Fibroblast of peridontal ligament (primary cell): ENCODE data around the gene PTK6.
A peak's percentile ranks its signal among the peaks of the same experiment; 100 is the strongest.
"Not testable (repeated sequence)": the region's sequence is repeated elsewhere in the genome, so short reads cannot be mapped to it uniquely, and the experiment has no call there.

Experiments
- DNase-seq: peaks from one replicate; pipeline ENCODE4 v3.0.0-alpha.2; 2010; ENCODE audit errors: extremely low read depth

PTK6 gene

DNA sequence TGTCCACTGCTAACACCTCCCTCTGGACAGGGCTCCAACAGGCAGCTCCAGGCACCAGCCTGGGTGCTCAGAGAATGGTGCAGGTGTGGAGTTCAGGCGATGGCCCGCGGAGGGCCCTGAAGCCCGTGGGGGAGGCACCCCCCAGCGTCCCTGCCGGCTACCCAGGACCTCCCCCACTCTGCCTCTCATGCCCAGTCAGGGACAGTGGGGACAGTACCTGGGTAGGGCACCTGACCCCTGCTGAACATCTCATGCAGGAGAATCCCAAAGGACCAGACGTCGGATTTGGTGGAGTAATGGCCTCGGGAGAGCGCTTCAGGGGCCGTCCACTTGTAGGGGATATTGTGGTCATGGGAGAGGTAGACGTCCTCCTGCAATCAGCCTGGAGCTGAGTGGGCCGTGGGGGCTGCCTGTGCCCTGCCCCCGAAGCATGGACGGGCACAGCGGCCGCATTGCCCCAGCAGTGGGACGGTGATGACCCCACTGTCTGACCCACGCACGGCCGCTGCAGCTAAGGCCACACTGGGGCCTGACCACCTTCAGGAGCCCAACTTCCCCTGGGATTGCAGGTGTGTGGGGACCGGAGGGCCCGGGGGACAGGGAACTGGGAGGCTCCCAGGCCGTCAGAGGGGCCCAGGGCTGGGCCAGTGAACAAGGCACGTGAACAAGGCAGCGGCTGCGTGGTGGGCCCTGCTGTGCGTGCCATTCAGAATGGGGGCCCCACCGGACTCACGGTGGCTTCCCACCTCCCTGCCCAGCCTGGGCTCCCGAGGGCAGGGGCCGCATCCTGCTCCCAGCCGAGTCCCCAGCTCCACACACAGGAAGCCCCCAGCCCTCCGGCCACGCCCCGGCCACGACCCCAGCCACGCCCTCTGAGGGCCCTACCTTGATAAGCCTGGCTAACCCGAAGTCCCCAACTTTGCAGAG, 7.1 kb downstream of the PTK6 start:
- no peak for DNase-seq

DNA sequence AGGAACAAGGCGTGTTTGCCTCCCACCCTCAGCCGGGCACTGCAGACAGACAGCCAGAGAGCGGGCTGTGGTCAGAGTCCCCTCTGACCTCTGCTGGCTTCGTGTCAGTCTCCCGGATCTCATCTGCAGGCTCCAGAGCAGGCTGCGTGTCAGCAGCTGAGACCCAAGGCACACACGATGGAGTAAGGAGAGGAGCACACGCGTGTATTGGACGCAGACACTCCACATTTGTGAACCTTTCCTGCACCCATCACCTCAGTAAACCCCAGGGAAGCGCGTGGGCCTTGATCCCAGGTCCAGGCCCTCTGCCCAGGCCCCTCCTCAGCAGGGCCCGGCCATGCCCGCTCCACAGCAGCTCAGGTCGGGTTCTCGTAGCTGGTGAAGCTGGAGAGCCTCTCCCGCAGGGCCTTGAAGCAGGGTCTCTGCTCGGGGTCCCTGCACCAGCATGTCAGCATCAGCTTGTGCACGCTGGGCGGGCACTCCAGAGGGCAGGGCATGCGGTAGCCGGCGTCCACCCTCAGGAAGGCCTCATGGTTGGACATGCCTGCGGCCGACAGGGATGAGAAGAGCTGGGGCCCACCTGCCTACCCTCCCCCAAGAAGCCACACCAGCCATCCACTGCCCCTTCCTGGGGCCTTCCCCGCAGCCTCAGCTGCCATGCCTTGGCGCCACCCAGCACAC, 7.9 kb downstream of the PTK6 start:
- no peak for DNase-seq

DNA sequence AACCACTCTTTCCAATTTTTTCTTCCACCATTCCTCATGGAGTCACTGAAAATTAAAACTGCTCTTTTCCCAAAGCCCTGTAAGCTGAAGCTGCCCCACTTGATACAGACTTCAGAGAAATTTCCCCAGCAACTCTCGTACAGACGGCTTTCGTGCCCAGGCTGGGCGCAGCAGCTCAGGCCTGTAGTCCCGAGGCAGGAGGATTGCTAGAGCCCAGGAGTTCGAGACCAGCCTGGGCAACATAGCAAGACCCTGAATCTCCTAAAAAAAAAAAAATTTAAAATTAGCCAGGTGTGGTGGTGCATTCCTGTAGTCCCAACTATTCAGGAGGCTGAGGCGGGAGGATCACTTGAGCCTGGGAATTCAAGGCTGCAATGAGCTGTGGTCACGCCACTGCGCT, 10.0 kb downstream of the PTK6 start:
- DNase-seq, result no peak

DNA sequence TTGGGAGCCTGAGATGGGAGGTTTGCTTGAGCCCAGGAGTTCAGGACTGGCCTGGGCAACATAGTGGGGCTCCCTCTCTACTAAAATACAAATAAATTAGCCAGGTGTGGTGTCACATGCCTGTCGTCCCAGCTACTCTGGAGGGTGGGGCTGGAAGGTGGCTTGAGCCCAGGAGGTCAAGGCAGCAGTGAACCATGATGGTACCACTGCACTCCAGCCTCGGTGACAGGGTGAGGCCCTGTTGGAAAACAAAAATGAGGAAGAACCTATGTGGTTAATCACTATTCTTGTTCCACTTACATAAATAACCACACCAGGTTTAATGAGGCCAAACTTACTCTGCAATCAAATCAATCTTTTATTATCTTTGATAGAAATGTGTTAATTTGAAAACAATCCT, 11.2 kb downstream of the PTK6 start:
- DNase-seq, result no peak

DNA sequence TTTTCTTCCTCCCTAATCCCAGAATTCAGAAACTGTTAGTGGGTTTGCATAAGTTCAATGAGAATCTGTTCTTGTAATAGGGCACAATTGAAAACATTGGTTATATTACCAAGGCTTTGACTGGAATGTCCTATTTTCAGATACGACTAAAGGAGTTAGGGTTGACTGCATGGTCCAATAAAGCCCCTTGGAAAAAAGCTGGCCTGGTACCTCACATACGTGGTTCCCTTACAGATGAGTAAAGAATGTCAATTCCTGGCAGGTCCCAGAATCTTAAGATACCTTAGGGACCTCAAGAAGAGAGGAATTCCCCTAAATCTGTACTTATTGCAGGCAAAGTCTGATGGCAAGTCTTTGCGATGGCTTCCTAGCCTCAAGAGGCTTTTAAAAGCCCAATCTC, 12.0 kb downstream of the PTK6 start:
- no peak for DNase-seq

DNA sequence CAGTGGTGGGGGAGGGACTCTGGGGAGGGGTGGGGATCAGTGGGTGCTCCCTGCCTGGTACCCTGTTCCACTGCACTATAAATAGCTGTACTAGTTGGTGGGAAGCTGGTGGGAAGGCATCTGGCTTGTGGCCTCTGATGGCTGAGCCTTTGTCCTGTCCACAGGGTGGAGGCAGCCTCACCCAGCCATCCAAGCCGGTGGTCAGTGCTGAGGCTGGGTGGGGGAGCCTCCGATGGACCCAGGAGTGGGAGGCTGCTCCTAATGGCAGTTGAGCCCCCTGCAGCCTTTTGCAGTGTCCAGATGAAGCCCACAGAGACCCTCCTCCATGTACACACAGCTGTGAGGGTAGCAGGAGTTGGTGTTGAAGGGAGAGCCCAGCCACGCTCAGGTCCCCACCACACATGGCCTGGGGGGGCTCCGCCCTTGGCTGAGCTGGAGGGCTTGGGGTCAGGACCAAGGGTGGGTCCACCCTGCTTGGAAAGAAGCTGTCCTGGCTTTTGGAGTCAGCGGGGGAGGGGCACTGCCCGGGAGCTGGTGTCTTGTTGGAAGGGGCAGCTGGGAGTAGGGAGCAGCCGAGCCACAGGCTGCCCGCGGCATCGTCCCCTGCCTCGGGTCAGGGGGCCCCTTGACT, 14.1 kb downstream of the PTK6 start:
- DNase-seq, result no peak

DNA sequence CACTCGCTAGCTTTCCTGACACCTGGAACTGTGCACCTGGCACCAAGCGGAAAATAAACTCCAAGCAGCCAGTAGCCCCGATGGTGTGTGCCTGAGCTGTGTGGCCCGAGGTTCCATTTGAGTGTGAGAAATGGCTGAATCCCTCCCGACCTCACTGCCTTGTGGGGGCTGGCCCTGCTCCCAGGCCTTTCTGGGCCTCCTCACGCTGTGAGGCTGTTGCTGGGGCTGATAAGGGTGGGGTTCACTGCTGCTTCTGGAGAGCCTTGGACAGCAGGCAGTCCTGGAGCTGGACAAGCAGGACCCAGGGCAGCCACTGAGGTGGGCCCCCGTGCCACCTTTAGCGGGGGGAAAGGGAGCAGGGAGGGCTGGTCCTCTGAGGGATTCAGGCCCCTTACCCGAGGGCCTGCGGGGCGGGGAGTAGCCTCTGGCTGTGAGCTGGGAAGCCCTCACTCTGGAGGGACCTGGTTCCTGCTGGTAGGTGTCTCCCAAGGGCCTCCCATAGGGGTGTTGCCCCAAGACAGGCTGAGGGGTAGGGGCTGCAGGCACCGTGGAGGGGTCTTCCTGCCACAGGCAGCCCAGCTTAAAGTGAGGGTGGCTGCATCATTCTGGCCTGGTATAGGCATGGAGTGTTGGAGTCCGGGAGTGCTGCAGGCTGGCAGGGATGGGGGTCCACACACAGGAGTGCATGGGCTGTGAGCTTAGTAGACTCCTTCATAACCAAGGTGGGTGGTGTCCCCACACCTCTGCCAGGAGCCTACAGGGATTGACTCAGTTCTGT, 14.9 kb downstream of the PTK6 start:
- DNase-seq, result no peak

DNA sequence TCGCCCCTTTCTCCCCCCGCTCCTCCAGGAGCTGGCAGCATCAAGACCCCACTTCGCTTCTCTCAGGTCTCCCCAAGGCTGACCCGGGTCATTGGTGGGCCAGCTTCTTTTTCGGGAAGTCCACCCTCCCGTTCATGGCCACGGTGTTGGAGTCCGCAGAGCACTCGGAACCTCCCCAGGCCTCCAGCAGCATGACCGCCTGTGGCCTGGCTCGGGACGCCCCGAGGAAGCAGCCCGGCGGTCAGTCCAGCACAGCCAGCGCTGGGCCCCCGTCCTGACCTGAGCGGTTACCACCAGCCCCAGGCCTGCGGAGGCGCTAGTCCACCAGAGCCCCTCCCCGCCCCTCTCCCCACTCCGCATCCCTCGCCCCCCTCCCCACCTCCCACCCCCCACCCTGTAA, 15.6 kb downstream of the PTK6 start:
- no peak for DNase-seq

DNA sequence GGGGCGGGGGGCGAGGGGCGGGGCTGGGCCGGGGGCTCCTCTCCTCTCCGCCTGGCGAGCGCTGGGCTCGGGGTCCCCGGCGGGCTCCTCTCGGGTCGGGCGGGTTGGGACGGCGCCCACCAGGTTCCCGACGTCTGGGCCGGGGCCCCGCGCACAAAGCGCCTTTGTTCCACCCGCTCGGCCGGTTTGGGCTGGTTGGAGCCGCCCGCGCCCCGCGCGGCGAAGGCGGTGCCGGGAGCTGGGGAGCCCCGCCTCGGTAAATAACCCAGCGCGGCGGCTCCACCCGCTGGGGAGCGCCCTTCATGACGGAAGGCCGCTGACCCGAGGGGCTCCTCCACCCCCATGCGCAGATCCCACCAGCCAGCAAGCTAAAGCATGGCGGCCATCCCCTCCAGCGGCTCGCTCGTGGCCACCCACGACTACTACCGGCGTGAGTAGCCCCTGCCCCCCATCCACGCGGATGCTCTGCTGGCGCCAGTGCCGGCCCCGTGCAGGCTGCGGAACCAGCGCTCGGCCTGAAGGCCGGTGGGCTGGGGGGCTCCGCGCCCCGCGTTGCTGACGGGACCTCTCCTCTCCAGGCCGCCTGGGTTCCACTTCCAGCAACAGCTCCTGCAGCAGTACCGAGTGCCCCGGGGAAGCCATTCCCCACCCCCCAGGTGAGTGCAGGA, 16.1 kb downstream of the PTK6 start:
- peak; percentile 57 for DNase-seq

DNA sequence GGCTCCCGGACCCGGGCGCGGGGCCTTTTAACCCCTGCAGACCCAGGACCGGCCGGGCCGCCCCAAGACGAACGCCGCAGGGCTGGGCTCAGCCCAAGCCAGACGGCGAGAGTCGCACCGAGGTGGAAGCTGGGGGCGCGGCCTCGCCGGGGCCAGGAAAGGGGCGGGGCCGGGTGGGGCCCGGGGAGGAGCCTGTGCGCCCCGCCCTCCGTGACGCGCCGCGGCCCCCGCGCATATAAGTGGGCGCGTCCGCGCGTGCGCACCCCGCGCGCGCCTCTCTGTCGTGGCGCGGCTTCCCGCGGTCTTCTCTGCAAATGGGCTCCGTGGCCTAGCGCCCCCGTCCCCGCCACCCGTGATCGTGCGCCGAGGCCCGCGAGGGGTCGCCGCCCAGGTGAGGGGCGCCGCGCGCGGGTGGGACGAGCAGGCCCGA, 16.7 kb downstream of the PTK6 start, which contains the start of gene PPDPF:
Gene PPDPF, plus strand, starts transcription at position 262 of the 430 bp plus-strand sequence. CDS start 544 bp downstream, outside the sequence.
- DNase-seq, result peak; percentile 69

DNA sequence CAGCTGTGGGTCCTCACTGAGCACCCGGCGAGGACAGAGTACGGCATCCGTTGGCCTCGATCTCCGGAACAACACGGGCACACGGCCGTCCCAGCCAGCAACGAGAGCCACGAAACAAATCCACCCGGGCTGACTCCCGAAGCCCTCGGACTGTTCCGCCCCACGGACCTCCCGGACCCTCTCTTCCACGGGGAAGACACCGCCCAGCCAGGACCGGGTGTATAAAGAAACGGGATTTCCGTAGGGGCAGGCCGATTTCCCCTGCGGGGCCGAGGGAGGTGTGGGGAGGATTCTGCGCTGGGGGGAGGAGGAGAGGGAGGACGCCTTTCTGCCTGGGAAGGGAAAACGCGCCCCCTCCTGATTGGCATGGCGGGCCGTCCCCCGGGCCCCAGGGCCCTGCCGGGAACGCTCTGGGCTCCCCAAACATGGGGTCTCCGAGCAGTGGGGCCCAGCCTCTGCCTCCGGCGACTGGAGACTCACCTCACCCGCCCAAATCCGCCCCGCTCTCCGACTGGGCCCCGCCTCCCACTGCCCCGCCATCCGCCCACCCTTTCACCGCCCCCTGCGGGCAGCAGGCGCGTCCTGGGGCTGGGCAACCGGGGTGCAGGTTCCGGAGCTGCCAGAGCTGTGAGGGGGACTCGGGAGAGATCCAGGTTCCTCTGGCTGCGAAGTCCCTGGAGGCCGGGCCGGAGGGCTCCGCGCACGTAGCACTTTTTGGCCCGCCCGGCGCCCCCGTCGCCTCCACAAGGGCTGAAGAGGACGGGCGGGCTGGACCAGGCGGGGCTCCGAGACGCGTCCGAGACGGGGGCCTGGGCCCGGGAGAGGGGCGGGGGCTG, 17.3 kb downstream of the PTK6 start:
- no peak for DNase-seq

DNA sequence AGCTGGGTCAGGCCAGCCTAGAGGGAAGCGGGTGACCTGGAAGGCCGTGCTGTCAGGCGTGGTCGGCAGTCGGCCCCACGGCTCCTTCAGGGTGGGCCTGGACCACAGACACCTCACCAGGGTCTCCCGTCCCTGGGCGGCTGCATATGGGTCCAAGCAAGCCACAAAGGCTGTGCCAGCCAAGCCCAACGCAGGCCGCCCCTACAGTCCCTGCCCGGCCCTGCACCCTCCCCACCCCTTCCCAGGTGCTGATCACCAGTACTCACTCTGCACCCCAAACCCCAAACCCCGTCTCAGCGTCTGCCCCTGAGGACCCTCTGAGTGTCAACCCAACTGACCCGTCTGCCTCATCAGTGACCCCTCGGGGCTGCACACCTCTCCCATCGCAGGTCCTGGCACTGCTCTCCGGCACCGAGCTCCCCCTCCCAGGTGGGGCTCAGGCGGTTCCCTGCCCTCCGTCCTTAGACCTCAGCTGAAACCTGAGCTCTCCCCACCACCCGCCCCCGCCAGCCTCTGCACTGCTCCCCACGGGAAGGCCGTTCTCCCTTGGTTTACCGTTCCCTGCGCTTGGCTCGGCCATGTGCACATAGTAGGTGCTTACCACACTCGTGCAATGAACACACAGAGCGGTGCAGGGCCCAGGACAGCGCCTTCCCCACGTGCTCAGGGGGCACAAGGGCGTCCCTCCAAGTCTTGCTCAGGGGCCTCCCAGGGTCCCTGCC, 18.1 kb downstream of the PTK6 start:
- no peak for DNase-seq

DNA sequence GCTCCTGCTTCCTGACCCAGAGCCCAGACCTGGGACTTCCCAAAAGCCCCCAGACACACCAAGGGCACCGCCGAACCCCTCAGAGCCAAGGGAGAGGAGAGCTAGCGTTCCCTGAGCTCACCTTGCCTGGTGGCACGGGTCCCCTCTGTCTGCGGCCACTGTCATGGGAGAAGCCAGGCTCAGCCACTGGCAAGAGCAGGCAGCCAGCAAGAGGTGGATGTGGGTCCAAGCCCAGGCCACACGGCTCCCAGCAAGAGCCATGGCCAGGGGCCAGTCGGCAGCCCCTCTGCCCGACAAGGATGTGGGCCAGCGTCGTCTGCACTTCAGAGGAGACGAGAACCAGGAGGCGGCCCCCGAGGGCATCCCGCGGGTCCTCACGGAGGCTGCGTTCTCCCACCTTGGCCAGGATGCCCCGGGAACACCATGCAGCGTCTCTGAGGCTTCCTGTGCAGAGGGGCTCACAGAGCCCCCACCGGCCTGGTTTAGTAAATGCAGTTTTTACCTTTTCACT, 18.8 kb downstream of the PTK6 start:
- no peak for DNase-seq

DNA sequence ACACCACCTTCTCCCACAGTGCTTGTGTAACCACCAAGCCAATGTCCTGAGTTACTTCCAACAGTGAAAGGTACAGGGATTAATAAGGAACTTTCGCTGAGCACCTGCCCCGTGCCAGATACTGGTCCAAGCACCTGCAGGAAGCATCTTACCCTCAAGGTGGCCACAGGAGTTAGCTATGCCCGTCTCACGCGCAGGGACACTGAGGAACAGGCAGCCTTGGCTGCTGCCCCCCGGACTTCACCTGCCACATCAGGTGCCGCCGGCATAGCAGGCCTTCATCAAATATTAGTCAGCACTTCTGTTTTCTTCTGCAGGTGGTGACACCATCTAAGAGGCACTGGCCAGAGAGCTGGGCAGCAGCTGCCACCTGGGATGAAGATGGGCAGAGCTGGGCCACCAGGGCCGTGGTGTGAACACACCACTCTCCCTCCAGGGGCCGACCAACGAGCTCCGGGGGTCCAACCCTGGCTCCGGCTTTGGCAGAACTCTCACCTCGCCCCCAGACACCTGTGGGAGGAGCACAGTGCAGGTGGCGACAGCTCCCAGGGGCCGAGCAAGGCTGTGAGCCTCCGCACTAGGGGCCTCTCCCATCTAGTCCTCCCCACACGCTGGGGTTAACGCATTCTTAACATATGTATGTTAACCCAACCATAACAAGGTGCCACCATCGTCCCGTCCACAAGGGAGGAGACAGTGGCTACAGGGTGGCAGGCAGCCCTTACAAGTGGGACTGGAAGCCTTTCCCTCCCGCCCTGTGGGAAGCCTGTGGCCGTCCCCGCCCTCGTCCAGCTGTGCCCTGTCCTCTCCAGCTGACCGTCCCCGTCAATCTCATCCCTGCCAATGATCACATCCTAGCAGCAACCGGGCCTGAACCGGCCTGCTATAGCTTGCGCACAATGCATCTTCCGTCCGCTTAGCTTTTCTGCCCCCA, 19.5 kb downstream of the PTK6 start:
- no peak for DNase-seq

DNA sequence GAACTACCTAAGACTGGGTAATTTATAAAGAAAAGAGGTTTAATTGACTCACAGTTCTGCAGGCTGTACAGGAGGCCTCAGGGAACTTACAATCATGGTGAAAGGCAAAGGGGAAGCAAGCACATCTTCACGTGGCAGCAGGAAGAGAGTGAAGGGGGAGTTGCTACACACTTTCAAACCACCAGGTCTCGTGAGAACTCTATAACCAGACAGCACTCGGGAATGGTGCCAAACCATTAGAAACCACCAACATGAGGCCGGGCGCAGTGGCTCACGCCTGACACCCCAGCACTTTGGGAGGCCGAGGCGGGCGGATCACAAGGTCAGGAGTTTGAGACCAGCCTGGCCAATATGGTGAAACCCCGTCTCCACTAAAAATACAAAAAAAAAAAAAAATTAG, 22.7 kb downstream of the PTK6 start:
- DNase-seq, result not testable (repeated sequence)

DNA sequence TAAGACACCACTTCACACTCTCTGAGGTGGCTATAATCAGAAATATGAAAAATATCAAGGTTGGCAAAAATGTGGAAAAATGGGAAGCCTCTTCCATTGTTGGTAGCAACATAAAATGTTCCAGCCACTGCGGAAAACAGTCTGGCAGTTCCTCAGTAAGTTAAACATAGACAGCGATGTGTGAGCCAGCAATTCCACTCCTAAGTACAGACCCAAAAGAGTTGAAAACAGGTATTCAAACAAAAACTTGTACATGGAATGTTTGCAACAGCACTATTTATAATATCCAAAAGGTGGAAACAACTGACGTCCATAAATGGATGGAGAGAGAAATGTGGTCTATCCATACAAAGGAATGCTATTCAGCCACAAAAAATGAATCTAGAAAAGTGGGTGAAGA, 24.0 kb downstream of the PTK6 start:
- no peak for DNase-seq

DNA sequence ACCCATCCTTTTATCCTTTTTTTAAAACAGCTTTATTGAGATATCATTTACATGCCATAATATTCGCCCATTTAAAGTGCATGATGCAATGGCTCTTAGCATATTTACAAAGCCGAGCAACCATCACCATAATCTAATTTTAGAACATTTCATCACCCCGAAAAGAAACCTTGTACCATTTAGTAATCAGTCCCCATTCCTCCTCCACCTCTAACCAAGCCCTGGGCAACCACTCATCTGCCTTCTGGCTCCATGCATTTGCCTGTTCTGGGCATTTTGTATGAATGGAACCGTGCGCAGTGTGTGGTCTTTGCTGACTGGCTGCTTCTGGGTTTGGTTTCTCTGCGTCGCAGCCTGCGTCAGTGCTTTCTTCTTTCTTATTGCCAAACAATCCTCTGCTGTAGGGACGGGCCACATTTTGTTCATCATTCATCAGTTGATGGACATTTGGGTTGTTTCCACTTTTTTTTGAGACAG, 28.1 kb downstream of the PTK6 start:
- DNase-seq, result no peak
